Inflammatory macrophage treated with lipopolysaccharide for 1 hour (primary cell): ENCODE measurements around the gene IWS1.

Source experiments
- DNase-seq, 2 donors: peaks; one replicate each; pipeline ENCODE4 v3.0.0-alpha.2; 2020 to 2022

IWS1 gene

DNA sequence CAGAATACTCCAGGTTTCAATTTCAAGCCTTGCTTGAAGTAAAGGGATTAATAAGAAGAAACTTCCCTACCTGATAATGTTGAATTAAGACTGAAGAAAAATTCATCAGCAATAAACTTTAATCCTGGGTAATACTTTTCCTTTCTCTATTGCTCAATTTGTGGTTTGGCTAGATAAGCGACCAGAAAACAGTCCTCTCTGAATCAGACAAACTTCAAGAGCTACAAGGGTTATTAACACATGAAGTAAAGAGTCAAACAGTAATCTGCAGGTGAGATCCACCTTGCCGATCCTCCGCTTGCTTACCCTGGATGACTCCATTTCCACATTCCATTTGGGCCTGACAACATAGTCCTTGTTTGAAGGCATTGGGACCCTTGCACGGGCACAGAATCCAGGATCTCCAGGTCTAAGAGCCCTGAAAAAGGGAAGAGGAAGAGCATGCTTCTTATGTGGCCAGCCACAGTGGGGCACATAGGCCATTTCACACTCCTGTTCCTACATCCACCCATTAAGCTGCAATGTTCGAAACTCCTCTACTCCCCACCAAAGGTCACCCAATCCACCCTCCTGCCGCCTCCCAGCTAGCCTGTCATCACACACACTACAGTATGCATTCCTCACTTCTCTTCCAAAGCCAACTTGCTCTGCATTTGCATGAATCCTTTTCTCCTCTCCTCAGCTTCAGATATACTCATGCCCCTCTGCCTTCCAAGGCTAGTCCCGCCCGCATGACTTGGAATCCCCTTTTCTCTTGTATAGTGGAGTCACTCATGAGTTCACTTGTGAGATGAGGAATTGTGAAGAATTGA is 39.8 kb downstream of the IWS1 start:
- peak in 1 of 2 donors; percentile 14 for DNase-seq

DNA sequence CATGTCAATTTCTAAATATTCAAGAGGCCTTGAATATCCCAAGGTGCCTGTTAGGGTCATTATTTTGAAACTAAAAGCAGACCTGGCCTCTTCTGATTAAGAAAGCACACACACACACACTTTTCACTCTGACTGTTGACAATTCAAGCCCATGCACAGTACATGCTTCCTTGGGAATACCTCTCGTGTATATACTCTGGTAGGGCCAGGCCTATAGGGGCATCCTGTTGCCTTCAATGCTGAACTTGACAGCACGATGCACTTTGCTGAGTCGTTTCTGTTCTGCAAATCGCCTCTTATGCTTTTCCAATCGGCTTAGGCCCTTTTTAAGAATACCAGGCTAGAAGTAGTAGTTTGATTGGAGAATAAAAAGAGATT is 40.6 kb downstream of the IWS1 start:
- no peak for DNase-seq

DNA sequence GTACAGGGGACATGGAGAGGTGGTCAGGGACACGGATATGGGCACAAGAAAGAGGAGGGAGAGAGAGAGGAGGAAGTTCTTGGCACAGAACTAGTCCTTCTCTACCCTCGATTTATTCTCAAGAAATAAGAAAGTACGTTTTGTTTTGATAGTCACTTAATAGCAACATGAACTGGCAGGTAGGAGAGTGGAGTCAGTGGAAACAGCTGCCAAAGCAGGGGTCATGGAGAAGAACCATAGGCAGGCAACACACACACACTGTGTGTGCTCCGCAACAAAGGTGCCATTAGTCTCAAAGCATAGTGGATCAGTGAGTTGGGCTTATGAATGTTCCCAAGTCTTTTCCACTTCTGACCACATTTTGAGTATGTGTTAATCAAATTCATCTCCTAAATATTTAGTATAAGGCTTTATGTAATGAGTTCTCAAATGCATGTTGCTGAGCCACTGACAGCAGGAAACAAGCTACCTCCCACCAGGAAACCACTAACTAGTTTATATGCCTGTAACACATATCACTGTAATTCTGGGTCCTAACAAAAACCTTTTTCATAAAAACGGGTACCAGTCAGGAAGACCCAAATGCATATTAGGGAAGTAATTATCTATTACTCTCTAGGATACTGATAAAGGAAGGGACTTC is 41.1 kb downstream of the IWS1 start:
- DNase-seq: no peak

DNA sequence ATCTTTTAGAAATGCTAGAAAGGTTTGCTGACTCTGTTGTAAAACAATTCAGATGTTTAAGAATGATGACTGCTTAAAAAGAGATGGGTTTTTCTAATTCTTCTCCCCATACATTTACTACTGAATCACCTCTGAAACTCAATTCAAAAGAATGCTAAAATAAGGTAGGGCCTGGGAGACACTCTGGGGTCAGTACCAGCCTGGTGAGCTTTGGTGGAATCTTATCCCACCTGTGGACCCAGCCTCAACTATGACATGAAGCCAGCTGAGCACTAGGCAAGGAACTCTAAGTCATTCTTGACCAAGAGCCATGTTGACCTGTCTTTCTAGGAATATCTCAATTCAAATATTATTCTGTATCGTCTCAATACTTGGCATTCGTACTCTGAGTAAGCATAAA is 44.3 kb downstream of the IWS1 start:
- no peak for DNase-seq

DNA sequence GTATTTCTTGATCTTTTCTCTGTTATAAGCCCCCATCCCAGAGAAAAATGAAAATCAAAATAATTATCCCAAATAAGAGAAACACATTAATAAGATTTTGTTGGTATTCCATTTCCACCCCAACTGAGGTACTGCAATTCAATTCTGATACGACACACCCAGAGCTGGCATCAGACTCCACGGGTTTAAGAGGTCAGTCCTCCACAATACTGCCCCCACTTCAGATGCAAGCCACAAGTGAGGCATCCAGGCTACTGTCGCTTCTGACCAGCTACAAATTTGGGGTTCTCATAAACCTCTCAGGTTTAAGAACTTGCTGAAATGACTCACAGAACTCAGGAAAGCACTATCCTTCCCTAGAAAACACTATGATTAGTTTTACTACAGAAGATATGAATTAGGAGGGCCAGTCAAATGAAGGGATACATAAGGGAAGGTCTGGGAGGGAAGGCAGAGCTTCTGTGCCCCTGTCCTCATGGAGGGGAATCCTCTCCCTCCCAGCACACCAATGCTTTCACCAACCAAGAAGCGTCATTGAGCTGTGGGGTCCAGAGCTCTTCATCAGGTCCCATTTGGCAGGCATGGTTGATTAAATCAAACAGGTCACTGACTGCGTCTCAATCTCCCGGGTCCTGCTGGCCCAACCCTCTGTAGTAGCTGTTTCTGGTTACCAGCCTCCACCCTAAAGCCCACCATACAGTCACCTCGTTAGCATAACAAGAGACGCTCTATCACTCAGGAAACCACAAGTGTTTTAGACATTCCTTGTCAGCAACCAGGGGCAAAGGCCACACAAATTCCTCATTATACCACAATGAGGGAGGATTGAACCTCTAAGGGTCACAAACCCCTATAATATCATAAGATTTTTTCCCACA is 46.2 kb downstream of the IWS1 start:
- DNase-seq: no peak

DNA sequence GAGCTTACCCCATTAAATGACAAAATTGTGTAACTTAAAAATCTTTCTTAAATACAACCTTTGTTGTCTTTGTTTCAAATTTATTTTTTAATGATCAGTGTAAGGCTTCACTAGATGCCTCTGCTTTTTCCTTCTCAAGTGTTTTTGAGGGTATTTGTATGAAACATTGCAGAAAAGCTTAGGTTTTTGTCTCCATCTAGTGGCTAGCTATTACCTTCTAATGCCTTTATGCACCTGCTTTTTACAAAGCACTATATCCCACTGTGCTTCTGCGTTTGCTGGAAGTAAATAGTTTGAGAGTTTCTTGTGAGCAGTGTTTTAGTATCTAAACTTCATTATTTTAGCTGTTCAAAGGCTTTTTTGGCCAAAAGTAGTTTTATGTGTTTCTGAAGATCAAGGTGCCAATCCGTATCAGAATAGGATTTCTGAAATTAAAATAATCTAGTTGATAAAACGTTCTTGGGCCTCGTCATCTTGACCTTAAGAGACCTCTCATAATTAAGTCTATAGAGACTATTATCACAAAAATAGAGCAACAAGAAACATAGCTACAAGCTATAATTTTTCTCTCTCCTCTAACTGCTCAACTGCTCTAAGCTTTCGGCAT is 47.0 kb downstream of the IWS1 start:
- peak; percentile 17 to 70 for DNase-seq

DNA sequence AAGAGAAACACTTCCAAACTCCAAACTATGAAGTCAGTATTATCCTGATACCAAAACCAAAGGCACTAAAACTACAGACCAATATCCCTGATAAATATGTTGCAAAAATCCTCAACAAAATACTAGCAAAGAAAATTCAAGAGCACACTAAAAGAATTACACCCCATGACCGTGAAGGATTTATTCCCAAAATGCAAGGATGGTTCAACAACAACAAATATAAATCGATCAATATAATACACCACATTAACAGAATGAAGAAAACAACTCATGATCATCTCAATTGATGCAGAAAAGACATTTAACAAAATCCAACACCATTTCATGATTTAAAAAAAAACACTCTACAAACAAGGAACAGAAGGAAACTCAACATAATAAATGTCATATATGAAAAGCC is 50.5 kb downstream of the IWS1 start:
- no peak for DNase-seq

DNA sequence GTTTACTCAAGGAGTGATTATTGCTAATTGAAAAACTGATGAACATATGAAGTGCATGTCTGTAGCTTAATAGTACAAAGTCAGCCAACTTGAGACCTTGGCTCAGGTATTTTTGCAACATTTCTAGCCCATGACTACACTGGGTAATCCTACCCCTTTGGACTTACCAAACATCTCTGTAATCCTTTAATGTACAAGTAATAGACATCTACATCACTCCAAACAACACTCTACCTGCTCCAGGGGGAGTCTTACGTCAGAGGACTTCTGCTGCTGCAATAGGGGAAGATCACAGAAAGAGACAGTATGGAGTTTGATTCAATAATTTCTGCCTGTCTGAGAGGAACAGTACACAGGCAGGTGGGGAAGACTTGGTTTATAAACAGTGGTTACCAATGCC is 54.0 kb downstream of the IWS1 start:
- no peak for DNase-seq

DNA sequence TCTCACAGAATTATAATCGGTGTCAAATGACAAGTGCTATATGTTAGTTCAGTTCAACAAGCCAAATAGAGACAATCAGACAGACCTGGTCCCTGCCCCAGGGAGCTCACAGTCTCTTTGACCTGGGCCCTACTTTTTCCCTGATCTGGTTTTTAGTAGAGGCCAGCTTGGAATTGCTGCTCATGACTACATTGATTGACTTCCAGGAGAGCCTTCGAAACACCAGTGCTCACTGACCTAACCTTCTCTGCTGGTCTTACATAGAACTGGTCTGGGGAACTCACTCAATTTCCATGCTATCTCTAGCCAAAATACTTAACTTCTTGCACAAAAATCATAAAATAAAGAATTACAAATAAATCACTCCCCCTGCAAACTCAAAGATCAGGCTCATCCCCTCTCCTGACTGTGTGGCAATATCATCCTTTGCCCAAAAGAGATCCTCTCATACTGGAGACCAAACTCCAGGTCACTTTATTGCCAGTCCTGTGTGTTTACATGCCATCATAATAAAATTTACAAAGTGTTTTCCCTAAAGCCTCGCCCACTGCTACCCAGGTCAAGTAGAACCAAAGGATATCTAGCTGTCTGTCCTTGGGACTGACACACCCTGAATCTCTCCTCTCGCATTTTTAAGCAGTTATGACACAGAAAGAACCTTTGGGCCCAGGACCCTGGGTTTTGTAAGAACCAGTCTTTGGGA is 54.9 kb downstream of the IWS1 start:
- no peak for DNase-seq

DNA sequence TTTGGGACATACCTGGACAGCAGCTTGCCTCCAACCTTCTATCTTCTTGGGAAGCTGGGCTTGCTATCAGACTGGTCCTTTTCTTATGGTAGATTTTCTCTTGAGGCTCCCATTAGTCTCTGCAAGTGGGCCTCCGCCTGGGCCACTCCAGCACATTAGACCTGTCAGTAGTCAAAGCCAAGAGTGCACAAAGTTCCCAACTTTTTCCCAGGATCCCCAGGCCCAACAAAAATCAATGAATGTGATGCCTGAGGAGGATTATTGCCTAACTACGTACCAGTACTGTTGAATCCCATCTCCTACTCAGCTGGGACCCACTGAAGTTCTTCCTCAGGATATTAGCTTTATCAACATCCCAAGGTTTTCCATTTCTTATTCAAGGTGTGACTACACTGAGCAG is 56.3 kb downstream of the IWS1 start:
- no peak for DNase-seq

DNA sequence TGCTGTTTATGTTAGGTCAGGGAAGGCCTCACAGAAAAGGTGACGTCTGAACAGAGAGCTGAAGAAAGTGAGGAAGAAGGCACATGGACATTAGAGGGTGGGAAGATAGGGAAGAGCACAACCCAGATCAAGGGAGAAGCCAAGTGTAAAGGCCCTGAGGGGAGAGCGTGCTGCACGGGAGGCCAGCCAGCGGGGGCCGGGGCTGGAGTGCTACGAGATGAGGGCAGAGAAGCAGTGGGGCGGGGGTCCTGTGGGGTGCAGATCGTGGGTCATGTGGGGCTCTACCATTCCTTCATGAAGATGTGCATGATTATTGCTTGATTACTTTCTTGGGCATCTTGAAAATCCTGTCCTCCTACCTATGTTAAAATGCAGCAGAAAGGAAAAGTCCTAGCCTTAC is 57.2 kb downstream of the IWS1 start:
- DNase-seq: no peak

DNA sequence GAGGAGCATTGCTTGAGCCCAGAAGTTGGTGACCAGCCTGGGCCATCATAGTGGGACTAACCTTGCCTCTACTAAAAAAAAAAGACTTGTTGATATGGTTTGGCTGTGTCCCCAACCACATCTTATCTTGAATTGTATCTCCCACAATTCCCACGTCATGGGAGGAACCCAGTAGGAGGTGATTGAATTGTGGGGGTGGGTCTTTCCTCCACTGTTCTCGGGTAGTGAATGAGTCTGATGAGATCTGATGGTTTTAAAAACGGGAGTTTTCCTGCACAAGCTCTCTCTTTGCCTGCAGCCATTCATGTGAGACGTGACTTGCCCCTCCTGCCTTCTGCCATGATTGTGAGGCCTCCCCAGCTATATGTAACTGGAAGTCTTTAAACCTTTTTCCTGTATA is 61.0 kb downstream of the IWS1 start:
- no peak for DNase-seq

DNA sequence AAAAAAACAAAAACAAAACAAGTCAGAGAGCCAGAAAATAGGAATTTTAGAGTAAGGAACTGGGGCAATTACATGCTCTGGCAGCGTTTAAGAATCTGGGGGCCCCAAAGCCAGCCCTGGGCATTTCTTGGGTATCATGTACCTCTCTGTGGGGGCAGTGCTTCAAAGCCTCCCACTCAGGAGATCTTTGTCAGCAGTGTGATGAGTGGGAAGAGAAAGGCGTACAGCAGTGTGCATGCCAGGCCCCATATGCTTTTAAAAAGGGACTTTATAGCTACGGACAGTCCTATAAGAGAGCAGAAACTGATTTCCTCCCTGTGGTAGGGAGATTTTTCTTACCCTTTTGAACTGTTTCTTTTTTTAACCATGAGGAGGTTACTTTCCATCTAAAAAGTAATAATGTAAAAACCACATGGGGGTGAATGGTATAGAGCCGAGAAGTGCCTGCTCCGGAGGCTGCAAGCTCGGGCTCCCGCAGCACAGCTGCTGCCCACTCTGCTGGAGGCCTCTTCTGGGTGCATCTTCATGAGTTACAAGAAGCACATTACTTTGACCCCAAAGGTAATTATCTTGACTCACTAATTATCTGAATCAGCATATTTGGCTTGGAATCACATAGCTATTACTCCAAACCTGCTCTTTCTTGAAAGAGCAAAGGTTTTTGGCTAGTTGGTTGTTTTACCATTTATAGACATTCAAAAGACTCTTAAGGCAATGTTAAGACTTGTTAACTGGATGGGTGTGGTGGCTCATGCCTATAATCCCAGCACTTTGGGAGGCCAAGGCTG is 61.6 kb downstream of the IWS1 start:
- DNase-seq: no peak

DNA sequence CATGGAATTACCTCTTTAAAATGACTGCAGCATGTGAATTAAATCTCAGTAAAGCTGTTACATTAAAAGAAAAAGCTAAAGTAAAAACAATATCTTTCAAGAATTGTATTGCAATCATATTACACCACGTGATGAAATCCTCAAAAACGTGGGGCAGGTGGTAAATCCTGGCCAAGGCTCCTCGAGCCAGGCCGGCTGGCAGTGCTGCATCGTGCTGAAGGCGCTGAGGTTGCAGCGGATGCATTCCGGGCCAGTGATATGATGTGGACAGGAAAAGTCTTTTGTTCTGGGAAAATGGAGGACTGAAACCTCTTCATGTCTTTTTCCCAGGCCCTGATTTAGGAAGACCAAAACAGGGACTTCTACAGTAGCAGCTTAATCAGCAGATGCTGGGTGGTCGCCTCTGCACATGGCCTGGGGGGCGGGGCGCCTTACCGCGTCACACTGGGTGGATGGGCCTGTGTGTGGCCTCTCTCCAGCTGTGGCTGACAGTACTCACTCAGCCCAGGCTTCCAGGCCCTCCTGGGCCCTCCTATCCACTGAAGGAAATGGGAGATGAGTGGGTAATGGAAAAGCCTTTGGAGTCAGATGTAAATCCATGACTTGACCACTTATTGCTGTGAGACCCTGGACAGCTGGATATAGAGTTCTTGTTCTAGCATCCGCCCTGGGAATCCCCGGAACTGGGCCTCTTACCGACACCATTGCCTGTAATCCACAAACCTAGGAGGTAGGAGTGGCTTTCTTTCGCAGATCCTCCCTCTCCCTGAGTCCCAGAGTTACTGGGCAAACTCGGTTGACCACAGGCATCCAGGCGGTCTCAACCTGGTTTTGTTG is 62.9 kb downstream of the IWS1 start:
- DNase-seq: no peak

DNA sequence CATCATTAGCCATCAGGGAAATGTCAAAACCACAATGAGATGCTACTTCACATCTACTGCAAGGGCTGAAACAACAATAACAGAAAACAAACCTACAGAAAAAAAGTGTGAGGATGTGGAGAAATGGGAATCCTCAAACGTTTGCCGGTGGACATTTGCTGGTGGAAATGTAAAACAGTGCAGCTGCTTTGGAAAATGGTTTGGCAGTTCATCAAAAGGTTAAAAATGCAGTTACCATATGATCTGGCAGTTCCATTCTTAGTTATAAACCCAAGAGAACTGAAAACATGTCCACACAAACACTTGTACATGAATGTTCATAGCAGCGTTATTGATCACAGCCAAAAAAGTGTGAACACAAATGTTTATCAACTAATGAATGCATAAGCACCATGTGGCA is 63.8 kb downstream of the IWS1 start:
- DNase-seq: no peak

DNA sequence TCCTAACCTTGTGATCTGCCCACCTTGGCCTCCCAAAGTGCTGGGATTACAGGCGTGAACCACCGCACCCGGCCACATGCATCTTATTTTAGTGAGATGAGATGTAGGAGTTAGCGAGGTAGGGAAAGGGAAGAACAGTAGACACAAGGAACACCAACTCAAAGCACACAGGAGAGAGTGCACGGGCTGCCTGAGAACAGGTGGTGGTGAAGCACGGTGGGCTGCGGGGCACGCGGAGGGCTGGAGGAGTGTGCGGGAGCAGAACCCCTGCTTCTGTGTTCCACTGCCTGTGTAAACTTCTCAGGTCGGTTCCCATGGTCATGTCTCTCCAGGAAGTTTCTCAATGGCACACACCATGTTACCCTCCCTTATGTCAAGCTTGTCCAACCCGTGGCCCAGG is 69.3 kb downstream of the IWS1 start:
- no peak for DNase-seq

DNA sequence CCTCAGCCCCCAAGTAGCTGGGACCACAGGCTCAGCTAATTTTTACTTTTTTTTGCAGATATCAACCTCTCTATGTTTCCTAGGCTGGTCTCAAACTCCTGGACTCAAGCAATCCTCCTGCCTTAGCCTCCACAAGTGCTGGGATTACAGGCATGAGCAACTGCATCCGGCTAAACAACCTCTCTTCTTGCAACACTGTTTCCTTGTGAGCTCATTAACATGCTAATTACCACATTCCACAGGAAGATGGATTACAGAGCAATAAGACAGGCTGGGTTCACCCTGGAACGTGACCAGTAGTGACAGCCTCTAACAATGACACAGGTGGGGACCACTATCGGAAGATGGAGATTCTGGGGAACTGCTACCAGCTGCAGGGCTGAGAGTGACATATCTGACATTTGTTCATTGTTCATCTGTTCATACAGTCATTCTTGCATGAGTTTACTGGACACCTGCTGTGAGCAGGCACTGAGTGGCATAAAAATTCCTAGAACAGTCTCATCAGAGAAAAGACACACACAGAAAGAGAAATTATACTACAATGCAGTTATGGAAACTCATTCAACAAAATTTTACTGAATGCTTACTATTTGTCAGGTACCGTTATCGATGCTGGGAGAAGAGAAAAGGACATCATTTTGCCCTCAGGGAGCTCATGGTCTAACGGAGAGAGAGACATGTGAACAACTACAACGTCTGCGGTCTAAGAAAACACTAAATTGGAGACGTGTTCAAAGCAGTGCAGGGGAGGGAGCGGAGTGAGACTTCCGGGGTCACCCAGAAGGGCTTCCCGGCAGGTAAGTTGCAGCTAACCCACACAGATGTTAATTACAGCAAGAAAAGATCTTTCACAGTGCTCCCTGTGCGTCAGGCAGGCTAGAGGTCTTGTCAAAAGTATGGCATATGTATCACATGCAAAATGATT is 70.5 kb downstream of the IWS1 start:
- no peak for DNase-seq

DNA sequence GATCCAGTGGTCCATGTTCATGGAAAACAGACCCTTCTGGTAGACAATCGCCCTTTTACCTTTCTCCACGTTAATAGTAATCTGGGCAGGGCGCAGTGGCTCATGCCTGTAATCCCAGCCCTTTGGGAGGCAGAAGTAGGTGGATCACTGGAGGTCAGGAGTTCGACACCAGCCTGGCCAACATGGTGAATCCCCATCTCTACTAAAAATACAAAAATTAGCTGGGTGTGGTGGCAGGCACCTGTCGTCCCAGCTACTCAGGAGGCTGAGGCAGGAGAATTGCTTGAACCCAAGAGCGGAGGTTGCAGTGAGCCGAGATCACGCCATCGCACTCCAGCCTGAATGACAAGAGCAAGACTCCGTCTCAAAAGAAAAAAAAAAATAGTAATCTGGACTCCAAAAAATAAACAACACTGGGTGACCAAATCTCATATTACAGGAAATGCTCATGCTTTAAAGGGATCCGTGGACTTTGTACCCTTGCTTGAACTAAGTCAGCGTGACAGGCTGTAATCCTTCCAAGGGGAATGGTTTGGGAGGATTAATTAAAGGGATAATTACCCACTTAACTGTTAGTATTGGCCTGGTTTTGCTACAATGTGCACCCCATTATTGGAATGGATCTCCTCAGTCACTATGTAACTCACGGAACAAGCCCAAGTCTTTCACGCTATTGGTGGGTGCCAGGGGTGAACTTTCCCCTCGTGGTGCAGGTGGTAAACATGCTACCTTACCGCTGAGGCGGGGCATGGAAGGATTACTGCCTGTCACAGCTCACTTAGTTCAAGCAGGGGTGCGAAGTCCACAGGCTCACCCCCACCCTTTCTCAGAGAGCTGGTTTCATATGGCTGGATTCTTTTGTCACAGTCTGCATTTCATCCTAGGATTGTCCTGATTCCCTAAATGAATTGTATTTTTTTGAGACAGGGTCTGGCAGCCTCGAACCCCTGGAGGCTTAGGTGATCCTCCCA is 71.4 kb downstream of the IWS1 start:
- no peak for DNase-seq
